HG03097 (cell line): ENCODE data around the gene SFXN4.
A peak's percentile ranks its signal among the peaks of the same experiment; 100 is the strongest.
"Not testable (repeated sequence)": the region's sequence is repeated elsewhere in the genome, so short reads cannot be mapped to it uniquely, and the experiment has no call there.

ENCODE experiments used
- ATAC-seq: cut with Tn5 transposase; IDR thresholded peaks from one replicate; pipeline ENCODE4 v1.9.1; 2021; ENCODE audit not compliant: unreplicated experiment, low FRiP score

Gene SFXN4

GRCh38 chr10:119113751-119114732 lies 51.5 kb downstream of the SFXN4 start:
- ATAC-seq, result no peak

GRCh38 chr10:119112056-119112455 lies 53.5 kb downstream of the SFXN4 start:
- ATAC-seq, result no peak

- not testable (repeated sequence) for ATAC-seq
These were observed 57.7 kb downstream of the SFXN4 start for GRCh38 chr10:119107771-119108170.

- ATAC-seq, result not testable (repeated sequence)
These were observed 58.4 kb downstream of the SFXN4 start for GRCh38 chr10:119107106-119107505.

- ATAC-seq, result not testable (repeated sequence)
These were observed 59.6 kb downstream of the SFXN4 start for GRCh38 chr10:119105899-119106298.

- ATAC-seq, result no peak
These were observed 60.4 kb downstream of the SFXN4 start for GRCh38 chr10:119105155-119105554.

- ATAC-seq, result peak; percentile 26
These were observed 60.9 kb downstream of the SFXN4 start for GRCh38 chr10:119104654-119105015.

- peak; percentile 80 for ATAC-seq
These were observed 61.4 kb downstream of the SFXN4 start, which contains the start of gene DENND10 for GRCh38 chr10:119103903-119104653. Gene DENND10 (plus strand): TSS chr10:119104113. CDS start chr10:119104143, 30 bp downstream.

GRCh38 chr10:119103241-119103902 lies 62.1 kb downstream of the SFXN4 start:
- peak; percentile 7 for ATAC-seq

GRCh38 chr10:119101366-119102098 lies 64.0 kb downstream of the SFXN4 start:
- no peak for ATAC-seq

- ATAC-seq, result no peak
These were observed 64.9 kb downstream of the SFXN4 start for GRCh38 chr10:119100434-119101238.

GRCh38 chr10:119098576-119098975 lies 66.9 kb downstream of the SFXN4 start:
- no peak for ATAC-seq

GRCh38 chr10:119096641-119097415 lies 68.7 kb downstream of the SFXN4 start:
- ATAC-seq, result not testable (repeated sequence)

- no peak for ATAC-seq
These were observed 69.9 kb downstream of the SFXN4 start for GRCh38 chr10:119095640-119096039.

GRCh38 chr10:119090968-119091367 lies 74.5 kb downstream of the SFXN4 start:
- no peak for ATAC-seq
